WI38 (cell line): ENCODE data around the gene PDE10A.

Experiments used
- H3K4me3 ChIP-seq: 2 replicates; pipeline ENCODE4 v1.5.1; 2011; ENCODE audit warnings: low read depth, mild to moderate bottlenecking, control low read depth, low read length
- TF ChIP-seq, protein P1 (sequence below): IDR thresholded peaks from 2 replicates; pipeline ENCODE4 v1.5.1; 2012; ENCODE audit warnings: low read depth, mild to moderate bottlenecking, control low read depth, low read length

Gene PDE10A

GRCh38 chr6:165584541-165584940 lies 78.5 kb downstream of the PDE10A start:
- TF ChIP-seq, protein P1, sequence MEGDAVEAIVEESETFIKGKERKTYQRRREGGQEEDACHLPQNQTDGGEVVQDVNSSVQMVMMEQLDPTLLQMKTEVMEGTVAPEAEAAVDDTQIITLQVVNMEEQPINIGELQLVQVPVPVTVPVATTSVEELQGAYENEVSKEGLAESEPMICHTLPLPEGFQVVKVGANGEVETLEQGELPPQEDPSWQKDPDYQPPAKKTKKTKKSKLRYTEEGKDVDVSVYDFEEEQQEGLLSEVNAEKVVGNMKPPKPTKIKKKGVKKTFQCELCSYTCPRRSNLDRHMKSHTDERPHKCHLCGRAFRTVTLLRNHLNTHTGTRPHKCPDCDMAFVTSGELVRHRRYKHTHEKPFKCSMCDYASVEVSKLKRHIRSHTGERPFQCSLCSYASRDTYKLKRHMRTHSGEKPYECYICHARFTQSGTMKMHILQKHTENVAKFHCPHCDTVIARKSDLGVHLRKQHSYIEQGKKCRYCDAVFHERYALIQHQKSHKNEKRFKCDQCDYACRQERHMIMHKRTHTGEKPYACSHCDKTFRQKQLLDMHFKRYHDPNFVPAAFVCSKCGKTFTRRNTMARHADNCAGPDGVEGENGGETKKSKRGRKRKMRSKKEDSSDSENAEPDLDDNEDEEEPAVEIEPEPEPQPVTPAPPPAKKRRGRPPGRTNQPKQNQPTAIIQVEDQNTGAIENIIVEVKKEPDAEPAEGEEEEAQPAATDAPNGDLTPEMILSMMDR = no peak
- no peak overlapping the region for H3K4me3 ChIP-seq

DNA sequence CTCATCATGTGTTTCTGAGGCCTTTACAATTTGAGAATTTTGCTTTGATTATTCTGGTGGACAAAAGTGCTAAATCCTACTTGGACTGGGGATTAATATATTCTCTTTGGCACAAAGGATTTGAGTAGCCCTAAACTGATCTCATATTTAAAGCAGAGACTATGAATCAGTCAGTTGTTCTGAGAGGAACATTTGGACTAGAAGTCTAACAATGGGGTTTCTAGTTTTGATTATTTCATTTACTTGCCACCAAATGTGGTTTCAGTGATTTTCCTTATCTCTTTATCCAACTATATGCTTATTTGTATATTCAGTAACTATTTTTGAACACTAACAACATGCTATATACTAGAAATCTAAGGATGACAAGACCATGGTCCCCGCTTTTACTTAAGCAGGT lies 81.4 kb downstream of the PDE10A start:
- no peak overlapping the region for H3K4me3 ChIP-seq
- TF ChIP-seq, protein P1 = no peak

- no peak overlapping the region for H3K4me3 ChIP-seq
- TF ChIP-seq, protein P1 = no peak
These were observed 82.9 kb downstream of the PDE10A start for GRCh38 chr6:165580136-165580535.

- TF ChIP-seq, protein P1 = no peak
These were observed 83.9 kb downstream of the PDE10A start for GRCh38 chr6:165579151-165579550.

GRCh38 chr6:165577556-165577955 lies 85.5 kb downstream of the PDE10A start:
- H3K4me3 ChIP-seq = no peak overlapping the region
- TF ChIP-seq, protein P1 = no peak

More at GRCh38 chr6:165579151-165579550, 83.9 kb downstream of the PDE10A start:
- no peak overlapping the region for H3K4me3 ChIP-seq

GRCh38 chr6:165575158-165575549 lies 87.9 kb downstream of the PDE10A start:
- TF ChIP-seq, protein P1 = no peak

GRCh38 chr6:165574220-165575157 lies 88.6 kb downstream of the PDE10A start:
- TF ChIP-seq, protein P1 = no peak
- no peak overlapping the region for H3K4me3 ChIP-seq

More at GRCh38 chr6:165575158-165575549, 87.9 kb downstream of the PDE10A start:
- no peak overlapping the region for H3K4me3 ChIP-seq
